ENCODE measurements around the gene NEMP1. TPM values are rescaled to one million over a fixed set of nuclear protein-coding genes. Genes with fewer than 3 reads are reported as not detected.

NEMP1 gene
- total and polyA plus RNA-seq, 4 donors, result 1.4 to 10.9 (median 3.2) TPM

GRCh38 chr12:57031138-57031725 lies 47.4 kb downstream of the NEMP1 start:
- no peak for DNase-seq (ENCODE audit: low spot score)
- no peaks in the 10 kb centered on the region for H3K36me3 ChIP-seq (ENCODE audit: control insufficient read depth in 4 of 4, insufficient read depth in 3 of 4, low read depth in 1 of 4, low read length in 3 of 4)
- no peaks in the 10 kb centered on the region for H3K9me3 ChIP-seq (ENCODE audit: control insufficient read depth in 4 of 4, low read length in 3 of 4)
- 59% methylated on average over 2 of the region's 2 CpGs for WGBS
- no peak overlapping the region for H3K27ac ChIP-seq (ENCODE audit: low read depth in 1 of 2, low read length in 2 of 2)
- no peaks in the 10 kb centered on the region for H3K4me1 ChIP-seq (ENCODE audit: control insufficient read depth in 4 of 4, insufficient read depth in 4 of 4, low read length in 3 of 4)
- H3K9ac ChIP-seq (ENCODE audit: low read depth in 1 of 2, low read length in 2 of 2), result no peak overlapping the region
- no peak overlapping the region for H3K4me3 ChIP-seq (ENCODE audit: low read depth in 1 of 3, low read length in 3 of 3)
- H3K27me3 ChIP-seq (ENCODE audit: control insufficient read depth in 4 of 4, insufficient read depth in 4 of 4, low read length in 3 of 4), result no peaks in the 10 kb centered on the region
- TF ChIP-seq RXRA (IDR thresholded peaks at IDR 0.05) (no peak), YY1 (IDR thresholded peaks at IDR 0.05) (no peak), HNF4G (IDR thresholded peaks at IDR 0.05) (no peak), EGR1 (IDR thresholded peaks at IDR 0.05; ENCODE audit: low read depth in 2 of 2) (no peak), NR2F2 (IDR thresholded peaks at IDR 0.05) (no peak)

GRCh38 chr12:57029457-57029856 lies 49.1 kb downstream of the NEMP1 start:
- WGBS, result 97% methylated on average over 7 of the region's 7 CpGs
- no peak overlapping the region for H3K9ac ChIP-seq (ENCODE audit: low read depth in 1 of 2, low read length in 2 of 2)
- no peaks in the 10 kb centered on the region for H3K36me3 ChIP-seq (ENCODE audit: control insufficient read depth in 4 of 4, insufficient read depth in 3 of 4, low read depth in 1 of 4, low read length in 3 of 4)
- TF ChIP-seq YY1 (IDR thresholded peaks at IDR 0.05) (no peak), GABPA (IDR thresholded peaks at IDR 0.05 in 1 of 2, conservative IDR thresholded peaks at IDR 0.05 in 1 of 2) (no peak), TAF1 (conservative IDR thresholded peaks at IDR 0.05) (no peak), HNF4G (IDR thresholded peaks at IDR 0.05) (no peak), ATF3 (IDR thresholded peaks at IDR 0.05) (no peak), JUND (IDR thresholded peaks at IDR 0.05) (no peak), EGR1 (IDR thresholded peaks at IDR 0.05; ENCODE audit: low read depth in 2 of 2) (no peak), NR2F2 (IDR thresholded peaks at IDR 0.05) (no peak), CTCF (IDR thresholded peaks at IDR 0.05; ENCODE audit: low read depth, low read length, missing input control) (no peak), RAD21 (IDR thresholded peaks at IDR 0.05) (no peak), ZBTB33 (IDR thresholded peaks at IDR 0.05) (no peak), FOXA1 (IDR thresholded peaks at IDR 0.05) (no peak), HNF4A (conservative IDR thresholded peaks at IDR 0.05) (no peak), SP1 (IDR thresholded peaks at IDR 0.05) (no peak), RXRA (IDR thresholded peaks at IDR 0.05) (no peak), MAX (IDR thresholded peaks at IDR 0.05) (no peak), FOXA2 (IDR thresholded peaks at IDR 0.05) (no peak), REST (IDR thresholded peaks at IDR 0.05) (no peak)
- H3K4me3 ChIP-seq (ENCODE audit: low read depth in 1 of 3, low read length in 3 of 3), result no peak overlapping the region
- H3K27ac ChIP-seq (ENCODE audit: low read depth in 1 of 2, low read length in 2 of 2), result no peak overlapping the region
- H3K4me1 ChIP-seq (ENCODE audit: control insufficient read depth in 4 of 4, insufficient read depth in 4 of 4, low read length in 3 of 4), result no peaks in the 10 kb centered on the region
- no peaks in the 10 kb centered on the region for H3K27me3 ChIP-seq (ENCODE audit: control insufficient read depth in 4 of 4, insufficient read depth in 4 of 4, low read length in 3 of 4)
- DNase-seq (ENCODE audit: low spot score), result no peak
- H3K9me3 ChIP-seq (ENCODE audit: control insufficient read depth in 4 of 4, low read length in 3 of 4), result no peaks in the 10 kb centered on the region

All from liver (tissue), 9 donors.